Calu3 (cell line): ENCODE results near the gene SAG. TPM values are rescaled to one million over a fixed set of nuclear protein-coding genes. Genes with fewer than 3 reads are reported as not detected.

Source experiments
- BruUV-seq: library from RNA; stranded (reverse); fragments of 400-500 nt; replicated peaks from 2 replicates; lab custom pipeline; 2021; lab: Mats Ljungman, UMichigan
- CTCF ChIA-PET: fragments of 300-600 bp; sonication (Branson Sonifier 250); formaldehyde crosslinking; loops from one replicate; lab custom pipeline; 2022; ENCODE audit warnings: antibody characterized with exemption; lab: Charles Lee
- DNase-seq: peaks from one replicate; pipeline ENCODE4 v3.0.0; 2022
- H3K27ac Mint-ChIP-seq: one replicate; pipeline ENCODE4 v1.8.0; 2022; ENCODE audit warnings: mixed read lengths; ENCODE audit not compliant: unreplicated experiment
- H3K27me3 Mint-ChIP-seq: one replicate; pipeline ENCODE4 v1.8.0; 2022; ENCODE audit warnings: mixed read lengths; ENCODE audit not compliant: unreplicated experiment
- H3K36me3 Mint-ChIP-seq: one replicate; pipeline ENCODE4 v1.8.0; 2022; ENCODE audit warnings: mild to moderate bottlenecking, moderate library complexity, mixed read lengths; ENCODE audit not compliant: insufficient read depth, unreplicated experiment
- H3K4me1 Mint-ChIP-seq: one replicate; pipeline ENCODE4 v1.8.0; 2022; ENCODE audit warnings: mild to moderate bottlenecking, low read depth, mixed read lengths; ENCODE audit not compliant: unreplicated experiment
- H3K4me3 Mint-ChIP-seq: one replicate; pipeline ENCODE4 v1.8.0; 2022; ENCODE audit warnings: mild to moderate bottlenecking, low read depth, moderate library complexity, mixed read lengths; ENCODE audit not compliant: unreplicated experiment
- H3K9me3 Mint-ChIP-seq: one replicate; pipeline ENCODE4 v1.8.0; 2022; ENCODE audit warnings: low read depth, mixed read lengths; ENCODE audit not compliant: unreplicated experiment
- CTCF ChIP-seq: fragments of 200-600 bp; IDR thresholded peaks from one replicate; pipeline ENCODE4 v1.8.0; 2022; ENCODE audit warnings: antibody characterized with exemption; ENCODE audit not compliant: unreplicated experiment
- intact Hi-C: fragments of 100-400 bp; cut with micrococcal nuclease; formaldehyde crosslinking; loops from one replicate; pipeline ENCODE4 v1.10.0; 2022; ENCODE audit not compliant: unreplicated experiment
- total RNA-seq: library from RNA; stranded (reverse); gene quantifications from 2 replicates; pipeline ENCODE4 v1.2.3, GENCODE V29; 2022

Gene SAG
- total RNA-seq, 1 experiment from 2014 or later: not detected

DNA sequence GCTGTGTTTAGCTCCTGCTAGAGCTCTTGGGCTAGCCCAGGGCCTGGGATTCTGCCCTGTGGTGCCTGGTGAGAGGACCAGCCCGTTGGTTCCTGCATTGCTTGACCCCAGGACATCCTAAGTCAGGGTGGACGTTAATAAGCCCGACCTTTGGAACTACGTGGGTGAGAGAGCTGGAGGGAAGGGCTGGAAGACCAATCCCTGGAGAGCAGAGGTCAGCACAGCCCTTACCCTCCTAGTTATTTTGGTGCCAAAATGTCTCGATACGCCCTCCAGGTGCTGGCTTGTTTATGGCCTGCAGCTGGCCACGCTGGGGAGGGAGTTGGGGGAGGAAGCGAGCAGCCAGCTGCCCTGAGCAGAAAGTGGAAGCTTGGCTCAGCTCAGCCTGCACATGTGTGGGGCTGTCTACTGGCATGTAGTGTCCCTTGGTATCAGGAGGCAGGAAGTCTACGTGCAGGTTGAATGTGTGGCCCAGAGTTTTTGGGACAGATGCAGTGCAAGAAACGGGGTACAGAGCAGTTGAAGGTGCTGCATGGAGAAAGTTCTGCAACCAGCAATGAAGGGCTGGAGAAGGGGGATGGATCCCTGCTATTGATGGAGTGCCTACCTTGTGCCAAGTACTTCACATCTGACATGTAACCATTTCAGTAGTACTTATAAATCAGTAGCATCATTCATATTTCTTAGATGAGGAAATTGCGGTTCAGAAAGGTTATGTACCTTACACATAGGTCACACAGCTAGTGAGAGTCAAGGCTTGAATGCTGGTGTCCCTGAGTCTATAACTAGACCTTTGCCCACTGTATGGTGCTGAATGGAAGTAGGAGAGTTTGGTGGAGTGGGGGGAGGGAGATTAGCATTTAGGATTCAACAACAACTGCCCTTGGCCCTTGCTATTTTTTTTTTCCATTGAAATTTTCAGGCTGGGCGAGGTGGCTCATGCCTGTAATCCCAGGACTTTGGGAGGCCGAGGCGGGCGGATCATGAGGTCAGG, 41.7 kb downstream of the SAG start:
- DNase-seq: peak; percentile 6
- intact Hi-C loops: no loop called here
- peaks cover 18% of the 10 kb centered on the region for H3K36me3 Mint-ChIP-seq
- BruUV-seq: no TSS peak
- H3K4me3 Mint-ChIP-seq: no peak overlapping the region
- no peak for TF ChIP-seq CTCF
- H3K4me1 Mint-ChIP-seq: peaks cover 52% of the 10 kb centered on the region
- CTCF ChIA-PET: no interaction called here
- no peak overlapping the region for H3K27ac Mint-ChIP-seq
- H3K27me3 Mint-ChIP-seq: peaks cover 10% of the 10 kb centered on the region
- no peaks in the 10 kb centered on the region for H3K9me3 Mint-ChIP-seq

DNA sequence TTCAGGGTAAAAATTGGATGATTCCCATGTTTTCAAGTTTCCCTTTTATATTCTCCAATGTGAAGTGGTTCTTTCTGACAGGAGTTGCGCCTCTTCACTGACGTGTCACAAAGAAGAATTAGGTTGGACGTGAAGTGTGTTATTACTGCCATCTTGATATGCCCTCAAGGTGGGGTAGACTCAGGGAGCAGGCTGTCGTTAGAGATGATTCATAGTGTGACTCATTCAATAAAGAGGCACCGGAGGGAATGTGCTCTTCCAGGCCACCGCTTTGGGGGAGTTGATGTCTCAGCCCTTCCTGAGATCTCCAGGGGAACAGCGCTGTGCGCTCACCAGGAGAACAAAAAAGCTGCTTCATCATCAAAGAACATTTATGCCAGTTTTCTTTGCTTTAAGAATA, 43.1 kb downstream of the SAG start:
- Mint-ChIP-seq H3K4me3 (no peak overlapping the region), H3K36me3 (peaks cover 27% of the 10 kb centered on the region), H3K27ac (peak overlapping the region; percentile 37), H3K27me3 (peaks cover 10% of the 10 kb centered on the region), H3K9me3 (no peaks in the 10 kb centered on the region), H3K4me1 (peaks cover 58% of the 10 kb centered on the region)
- peak; percentile 64 for DNase-seq
- BruUV-seq: no TSS peak
- CTCF ChIA-PET: no interaction called here
- TF ChIP-seq CTCF: no peak
- intact Hi-C loops: no loop called here

GRCh38 chr2:233351423-233351822, 43.8 kb downstream of the SAG start:
- peaks cover 34% of the 10 kb centered on the region for H3K36me3 Mint-ChIP-seq
- intact Hi-C loops: no loop called here
- H3K4me3 Mint-ChIP-seq: no peak overlapping the region
- no peak for TF ChIP-seq CTCF
- peaks cover 10% of the 10 kb centered on the region for H3K27me3 Mint-ChIP-seq
- H3K27ac Mint-ChIP-seq: no peak overlapping the region
- H3K4me1 Mint-ChIP-seq: peaks cover 65% of the 10 kb centered on the region
- BruUV-seq: no TSS peak
- CTCF ChIA-PET: no interaction called here
- H3K9me3 Mint-ChIP-seq: no peaks in the 10 kb centered on the region
- DNase-seq: no peak

DNA sequence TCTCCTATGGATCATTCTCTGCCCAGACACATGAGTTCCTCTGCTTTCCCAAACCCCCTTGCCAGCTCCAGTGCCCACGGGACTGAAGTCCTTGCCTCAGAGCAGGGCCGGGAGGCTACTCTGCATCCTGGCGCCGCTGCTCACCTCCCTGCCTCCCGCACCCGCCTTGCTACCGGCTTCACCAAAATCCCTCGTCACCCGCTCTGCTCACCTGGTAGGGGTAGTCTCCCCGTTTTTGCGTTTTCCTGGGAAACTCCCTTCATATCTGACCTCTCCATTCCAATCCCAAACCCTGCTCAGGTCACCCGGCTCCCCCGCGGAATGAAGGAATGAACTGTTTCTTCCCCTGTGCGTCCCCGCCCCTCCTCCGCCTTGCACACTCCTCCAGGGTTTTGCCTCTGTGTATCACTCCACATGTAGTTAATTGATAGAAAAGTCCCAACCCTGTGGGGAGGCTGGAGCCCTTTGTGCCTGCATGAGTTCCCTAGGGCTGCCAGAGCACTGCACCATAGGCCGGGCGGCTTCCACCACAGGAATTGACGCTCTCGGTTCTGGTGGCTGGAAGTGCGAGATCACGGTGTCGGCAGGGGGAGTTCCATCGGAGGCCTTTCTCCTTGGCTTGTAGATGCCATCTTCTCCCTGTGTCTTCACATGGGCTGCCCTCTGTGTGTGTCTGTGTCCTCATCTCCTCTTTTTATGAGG, 44.7 kb downstream of the SAG start:
- intact Hi-C loops: no loop called here
- BruUV-seq: no TSS peak
- H3K9me3 Mint-ChIP-seq: no peaks in the 10 kb centered on the region
- CTCF ChIA-PET: no interaction called here
- DNase-seq: no peak
- peak overlapping the region; percentile 30 for H3K27ac Mint-ChIP-seq
- H3K4me1 Mint-ChIP-seq: peaks cover 73% of the 10 kb centered on the region
- H3K27me3 Mint-ChIP-seq: peaks cover 10% of the 10 kb centered on the region
- H3K4me3 Mint-ChIP-seq: no peak overlapping the region
- H3K36me3 Mint-ChIP-seq: peaks cover 34% of the 10 kb centered on the region
- no peak for TF ChIP-seq CTCF
